Testis (tissue), 2 donors: ENCODE measurements around the gene KHDC1.

ENCODE experiments used
- POLR2A ChIP-seq: fragments of 450-650 bp; IDR thresholded peaks from one replicate; pipeline ENCODE4 v1.6.1; 2017; ENCODE audit warnings: antibody characterized with exemption, mild to moderate bottlenecking, moderate library complexity
- TF ChIP-seq, protein P1 (sequence below), 3 experiments: fragments of 450-650 bp in 2 of 3; fragments of 200-600 bp in 1 of 3; sonication (generic) in 1 of 3; IDR thresholded peaks; one replicate each; pipeline ENCODE4 v1.5.1; 2016 to 2019; ENCODE audit warnings: antibody characterized with exemption in 3 of 3, mild to moderate bottlenecking in 2 of 3, moderate library complexity in 1 of 3

DNA sequence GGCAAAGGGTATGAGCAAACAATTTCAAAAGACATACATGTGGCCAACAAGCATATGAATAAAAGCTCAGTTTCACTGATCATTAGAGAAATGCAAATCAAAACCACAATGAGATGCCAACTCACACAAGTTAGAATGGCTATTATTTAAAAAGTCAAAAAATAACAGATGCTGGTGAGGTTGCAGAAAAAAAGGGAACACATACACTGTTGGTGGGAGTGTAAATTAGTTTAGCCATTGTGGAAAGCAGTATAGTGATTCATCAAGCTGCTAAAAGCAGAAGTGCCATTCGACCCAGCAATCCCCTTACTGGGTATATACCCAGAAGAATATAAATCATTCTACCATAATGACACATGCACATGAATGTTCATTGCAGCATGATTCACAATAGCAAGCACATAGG is 31.0 kb downstream of the KHDC1 start:
- TF ChIP-seq, protein P1, sequence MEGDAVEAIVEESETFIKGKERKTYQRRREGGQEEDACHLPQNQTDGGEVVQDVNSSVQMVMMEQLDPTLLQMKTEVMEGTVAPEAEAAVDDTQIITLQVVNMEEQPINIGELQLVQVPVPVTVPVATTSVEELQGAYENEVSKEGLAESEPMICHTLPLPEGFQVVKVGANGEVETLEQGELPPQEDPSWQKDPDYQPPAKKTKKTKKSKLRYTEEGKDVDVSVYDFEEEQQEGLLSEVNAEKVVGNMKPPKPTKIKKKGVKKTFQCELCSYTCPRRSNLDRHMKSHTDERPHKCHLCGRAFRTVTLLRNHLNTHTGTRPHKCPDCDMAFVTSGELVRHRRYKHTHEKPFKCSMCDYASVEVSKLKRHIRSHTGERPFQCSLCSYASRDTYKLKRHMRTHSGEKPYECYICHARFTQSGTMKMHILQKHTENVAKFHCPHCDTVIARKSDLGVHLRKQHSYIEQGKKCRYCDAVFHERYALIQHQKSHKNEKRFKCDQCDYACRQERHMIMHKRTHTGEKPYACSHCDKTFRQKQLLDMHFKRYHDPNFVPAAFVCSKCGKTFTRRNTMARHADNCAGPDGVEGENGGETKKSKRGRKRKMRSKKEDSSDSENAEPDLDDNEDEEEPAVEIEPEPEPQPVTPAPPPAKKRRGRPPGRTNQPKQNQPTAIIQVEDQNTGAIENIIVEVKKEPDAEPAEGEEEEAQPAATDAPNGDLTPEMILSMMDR (IDR thresholded peaks at IDR 0.05): no peak
- TF ChIP-seq POLR2A: no peak
